AG09319 (cell line): ENCODE data around the gene MORC2.

Experiments used
- DNase-seq: peaks from one replicate; pipeline ENCODE4 v3.0.0-alpha.2; 2010; ENCODE audit warnings: low read depth; ENCODE audit errors: extremely low read depth
- TF ChIP-seq, protein P1 (sequence below): IDR thresholded peaks from 2 replicates; pipeline ENCODE4 v1.5.1; 2011; ENCODE audit warnings: low read depth, mild to moderate bottlenecking, inconsistent platforms, low read length, moderate library complexity

The MORC2 gene

DNA sequence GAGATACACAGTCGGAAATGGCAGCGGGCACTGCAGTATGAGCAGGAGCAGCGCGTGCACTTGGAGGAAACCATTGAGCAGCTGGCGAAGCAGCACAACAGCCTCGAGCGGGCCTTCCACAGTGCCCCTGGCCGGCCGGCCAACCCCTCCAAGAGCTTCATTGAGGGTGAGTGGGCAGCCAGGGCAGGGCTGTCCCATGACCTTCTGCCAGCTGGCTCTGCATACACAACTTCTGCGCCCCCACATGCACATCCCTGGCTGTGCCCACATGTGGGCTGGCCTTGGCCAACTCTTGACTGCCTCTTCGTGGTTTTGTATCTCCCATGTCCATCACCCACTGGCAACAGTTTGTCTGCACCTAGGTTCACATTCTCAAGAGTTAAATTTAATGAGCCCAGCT is 81.1 kb downstream of the MORC2 start:
- TF ChIP-seq, protein P1, sequence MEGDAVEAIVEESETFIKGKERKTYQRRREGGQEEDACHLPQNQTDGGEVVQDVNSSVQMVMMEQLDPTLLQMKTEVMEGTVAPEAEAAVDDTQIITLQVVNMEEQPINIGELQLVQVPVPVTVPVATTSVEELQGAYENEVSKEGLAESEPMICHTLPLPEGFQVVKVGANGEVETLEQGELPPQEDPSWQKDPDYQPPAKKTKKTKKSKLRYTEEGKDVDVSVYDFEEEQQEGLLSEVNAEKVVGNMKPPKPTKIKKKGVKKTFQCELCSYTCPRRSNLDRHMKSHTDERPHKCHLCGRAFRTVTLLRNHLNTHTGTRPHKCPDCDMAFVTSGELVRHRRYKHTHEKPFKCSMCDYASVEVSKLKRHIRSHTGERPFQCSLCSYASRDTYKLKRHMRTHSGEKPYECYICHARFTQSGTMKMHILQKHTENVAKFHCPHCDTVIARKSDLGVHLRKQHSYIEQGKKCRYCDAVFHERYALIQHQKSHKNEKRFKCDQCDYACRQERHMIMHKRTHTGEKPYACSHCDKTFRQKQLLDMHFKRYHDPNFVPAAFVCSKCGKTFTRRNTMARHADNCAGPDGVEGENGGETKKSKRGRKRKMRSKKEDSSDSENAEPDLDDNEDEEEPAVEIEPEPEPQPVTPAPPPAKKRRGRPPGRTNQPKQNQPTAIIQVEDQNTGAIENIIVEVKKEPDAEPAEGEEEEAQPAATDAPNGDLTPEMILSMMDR = no peak
- no peak for DNase-seq

GRCh38 chr22:30885591-30885990 is 83.0 kb downstream of the MORC2 start:
- TF ChIP-seq, protein P1 = no peak
- DNase-seq = no peak

- TF ChIP-seq, protein P1 = no peak
- DNase-seq = no peak
Measured at GRCh38 chr22:30885001-30885366, 83.6 kb downstream of the MORC2 start.

GRCh38 chr22:30884211-30885000 is 84.2 kb downstream of the MORC2 start:
- TF ChIP-seq, protein P1 = no peak
- no peak for DNase-seq

DNA sequence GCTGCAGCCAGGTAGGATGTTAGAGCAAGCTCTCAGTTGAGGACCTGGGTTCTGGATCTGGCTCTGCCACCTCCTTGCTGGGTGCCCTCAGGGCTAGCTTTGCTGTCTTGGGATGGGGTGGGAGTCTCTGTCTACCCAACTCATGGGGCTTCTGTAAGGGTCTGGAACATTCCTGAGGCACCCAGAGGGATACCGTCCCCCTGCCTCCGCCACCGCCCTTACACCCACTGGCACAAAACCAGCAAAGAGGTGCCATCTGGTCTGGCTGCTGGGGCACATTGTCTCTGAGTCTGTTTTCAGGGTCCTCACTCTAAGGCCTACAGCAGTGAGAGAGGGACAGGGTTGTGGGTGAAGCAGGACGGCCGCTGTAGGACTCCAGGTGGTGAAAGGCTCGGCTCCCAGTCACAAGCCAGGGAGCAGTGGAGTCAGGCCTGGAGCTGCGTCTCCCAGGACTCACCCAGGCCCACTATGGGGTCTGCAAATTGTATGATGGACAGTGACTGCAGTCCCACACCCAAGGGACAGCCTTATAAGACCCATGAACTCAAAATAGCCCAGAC is 84.9 kb downstream of the MORC2 start:
- DNase-seq = no peak

GRCh38 chr22:30882974-30883533 is 85.5 kb downstream of the MORC2 start:
- TF ChIP-seq, protein P1 = no peak
- DNase-seq = no peak

More for the DNA sequence above, 84.9 kb downstream of the MORC2 start:
- TF ChIP-seq, protein P1 = no peak

- no peak for DNase-seq
- TF ChIP-seq, protein P1 = no peak
Measured at GRCh38 chr22:30882184-30882717, 86.3 kb downstream of the MORC2 start.
